HG03571 (cell line): ENCODE data around the gene POLR2H.

Experiments
- ATAC-seq: cut with Tn5 transposase; IDR thresholded peaks from one replicate; pipeline ENCODE4 v1.9.1; 2021; ENCODE audit not compliant: unreplicated experiment

Gene POLR2H

DNA sequence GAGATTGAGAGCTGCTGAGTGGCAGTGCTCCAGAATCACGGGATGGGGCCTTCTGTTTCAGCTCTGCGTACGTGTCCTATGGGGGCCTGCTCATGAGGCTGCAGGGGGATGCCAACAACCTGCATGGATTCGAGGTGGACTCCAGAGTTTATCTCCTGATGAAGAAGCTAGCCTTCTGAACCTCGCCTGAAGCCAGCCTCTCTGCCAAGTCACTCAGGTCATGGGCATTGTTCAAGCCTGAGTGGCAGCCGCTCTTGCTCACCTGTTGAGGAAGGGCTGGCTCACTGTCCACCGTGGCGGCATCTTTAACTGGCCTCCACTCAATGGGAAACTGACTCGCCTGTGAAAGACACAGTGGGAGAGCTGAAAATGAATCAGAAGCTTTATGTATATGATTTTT, 6.6 kb downstream of the POLR2H start:
- no peak for ATAC-seq

DNA sequence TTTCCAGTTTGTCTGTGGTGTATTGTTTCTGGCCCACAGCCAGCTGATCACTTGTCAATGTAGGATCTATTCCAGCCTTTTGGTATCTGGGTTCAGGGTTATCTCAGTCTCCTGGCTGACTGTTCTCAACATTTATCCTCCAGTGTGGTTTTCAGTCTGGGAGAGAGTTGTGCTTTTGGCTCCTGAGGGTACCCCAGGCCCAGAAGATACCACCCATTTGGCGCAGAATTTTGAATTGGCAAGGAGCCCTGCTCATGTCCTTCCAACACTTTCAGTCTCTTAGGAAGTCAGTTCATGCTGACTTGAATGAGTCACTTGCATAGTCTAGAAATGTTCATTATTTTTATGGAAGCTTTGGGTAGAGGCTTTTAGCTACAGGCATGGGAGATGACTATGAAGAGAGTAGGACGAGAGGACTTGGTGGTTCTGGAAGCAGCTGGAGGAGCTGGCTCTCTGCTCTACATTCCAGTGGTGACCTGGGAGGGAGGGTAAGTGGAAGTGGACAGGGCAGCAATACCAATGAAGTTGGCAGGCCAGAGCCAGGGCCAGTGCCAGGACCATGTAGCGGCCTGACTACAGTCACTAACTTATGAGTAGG, 7.2 kb downstream of the POLR2H start:
- ATAC-seq, result no peak

DNA sequence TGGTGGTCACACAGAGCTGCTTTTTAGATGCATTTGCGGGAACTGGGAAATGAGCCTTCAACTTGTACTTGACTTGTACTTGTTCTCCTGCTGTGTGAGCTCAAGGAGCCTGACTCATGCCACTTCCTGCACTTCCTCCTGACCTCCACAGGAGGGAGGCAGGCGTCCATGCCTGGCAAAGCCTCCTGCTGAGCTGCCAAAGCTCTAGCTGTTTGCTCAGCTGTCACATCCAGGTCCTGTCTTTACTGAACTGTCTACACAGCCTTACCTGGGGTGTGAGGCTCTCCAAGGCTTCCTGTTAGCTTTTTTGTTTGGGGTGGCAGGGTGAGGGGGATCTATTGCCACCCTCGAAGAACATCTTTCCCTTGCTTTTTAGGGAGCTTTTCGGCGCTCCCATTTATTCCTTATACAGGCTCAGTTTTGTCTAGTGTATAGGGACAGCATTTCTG, 10.1 kb downstream of the POLR2H start:
- ATAC-seq, result peak; percentile 76

GRCh38 chr3:184372296-184372821, 10.8 kb downstream of the POLR2H start:
- no peak for ATAC-seq

- ATAC-seq, result no peak
These were observed 11.4 kb downstream of the POLR2H start for GRCh38 chr3:184372911-184373310.

- ATAC-seq, result no peak
These were observed 11.9 kb downstream of the POLR2H start for GRCh38 chr3:184373422-184373821.

DNA sequence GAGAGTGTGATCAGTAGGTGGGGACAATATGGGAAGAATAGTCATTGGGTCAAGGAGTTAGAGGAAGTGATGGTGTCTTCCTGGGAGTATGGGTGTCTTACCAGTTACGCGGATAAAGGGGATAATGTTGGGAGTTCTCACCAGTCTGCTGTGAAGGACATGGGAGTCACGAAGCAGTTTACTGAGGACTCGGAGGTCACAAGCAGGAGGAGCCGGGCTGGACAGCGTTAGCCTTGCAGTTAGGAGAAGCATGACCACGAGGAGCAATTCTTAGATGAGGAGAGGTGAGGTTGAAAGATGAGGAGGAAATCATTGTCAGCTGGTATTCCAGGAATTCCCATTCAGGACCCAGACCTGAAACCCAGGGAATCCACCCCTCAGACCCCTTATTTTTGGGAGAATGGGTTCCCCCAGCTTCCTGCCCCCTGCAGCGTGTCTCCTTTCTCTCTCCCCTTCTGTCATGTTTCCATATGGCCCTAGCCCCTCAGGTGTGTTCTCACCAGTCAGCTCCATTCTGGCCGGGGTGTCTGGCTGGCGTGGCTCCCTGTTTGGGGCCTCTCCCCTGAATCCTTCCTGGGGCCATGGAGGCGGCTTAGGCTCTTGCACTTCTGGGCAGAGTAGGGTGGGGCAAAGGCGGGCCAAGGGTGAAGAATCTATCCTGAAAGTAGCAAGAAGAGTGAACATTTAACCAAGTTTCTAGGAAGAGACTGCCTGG, 14.4 kb downstream of the POLR2H start:
- no peak for ATAC-seq

DNA sequence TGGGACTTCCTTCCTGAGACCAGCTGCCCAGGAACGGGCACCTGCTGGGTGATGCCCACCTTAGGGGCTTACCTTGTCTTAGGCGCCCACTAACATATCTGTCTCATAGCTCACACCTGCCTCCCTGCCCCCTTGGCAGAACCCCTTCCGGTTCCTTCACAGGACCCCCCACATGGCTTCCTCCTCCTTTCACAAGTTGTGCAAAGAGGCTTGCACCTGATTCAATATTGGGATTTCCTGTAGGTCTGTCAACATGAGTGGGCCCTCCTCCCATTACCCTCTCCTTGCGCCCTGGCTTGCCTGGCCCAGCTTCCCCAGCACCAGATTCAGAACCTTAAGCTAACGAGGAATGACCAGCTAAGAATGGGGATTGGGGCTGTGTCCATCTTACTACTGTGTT, 15.9 kb downstream of the POLR2H start:
- ATAC-seq, result no peak

DNA sequence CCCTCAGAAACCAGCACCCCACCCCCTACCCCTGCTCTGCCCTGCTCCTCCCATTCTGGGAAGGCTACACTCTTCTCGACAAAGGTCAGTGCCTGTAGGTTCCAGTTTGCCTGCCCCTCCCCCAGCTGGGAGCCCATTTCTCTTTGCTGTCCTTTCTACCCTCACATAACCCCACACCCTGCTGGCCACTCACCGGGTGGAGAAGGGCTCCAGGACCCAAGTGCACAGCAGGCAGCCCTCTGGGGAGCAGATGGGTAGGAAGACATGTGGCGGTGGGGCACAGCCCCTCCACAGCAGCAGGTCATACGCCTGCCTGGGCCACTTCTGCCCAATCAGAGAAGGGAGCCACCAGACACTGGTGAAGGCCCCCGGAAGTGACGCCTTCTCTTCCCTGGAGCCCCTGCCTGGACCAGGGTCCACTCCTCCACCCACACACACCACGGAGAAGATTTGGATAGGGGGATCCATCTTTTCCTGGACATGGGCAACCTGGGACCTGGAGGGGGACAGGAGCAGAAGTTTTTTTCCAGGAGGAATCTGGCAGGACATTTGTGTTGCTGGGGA, 16.5 kb downstream of the POLR2H start, which contains the start of gene THPO:
TSS of gene THPO (minus strand) at position 326 of the 564 bp plus-strand sequence. CDS start 1,948 bp downstream, outside the sequence.
- ATAC-seq, result no peak

GRCh38 chr3:184378651-184379357, 17.3 kb downstream of the POLR2H start:
- ATAC-seq, result no peak

- no peak for ATAC-seq
These were observed 18.1 kb downstream of the POLR2H start, which contains the start of gene CHRD for GRCh38 chr3:184379358-184380184. Gene CHRD (plus strand): TSS chr3:184380054. CDS start chr3:184380319, 265 bp downstream.

DNA sequence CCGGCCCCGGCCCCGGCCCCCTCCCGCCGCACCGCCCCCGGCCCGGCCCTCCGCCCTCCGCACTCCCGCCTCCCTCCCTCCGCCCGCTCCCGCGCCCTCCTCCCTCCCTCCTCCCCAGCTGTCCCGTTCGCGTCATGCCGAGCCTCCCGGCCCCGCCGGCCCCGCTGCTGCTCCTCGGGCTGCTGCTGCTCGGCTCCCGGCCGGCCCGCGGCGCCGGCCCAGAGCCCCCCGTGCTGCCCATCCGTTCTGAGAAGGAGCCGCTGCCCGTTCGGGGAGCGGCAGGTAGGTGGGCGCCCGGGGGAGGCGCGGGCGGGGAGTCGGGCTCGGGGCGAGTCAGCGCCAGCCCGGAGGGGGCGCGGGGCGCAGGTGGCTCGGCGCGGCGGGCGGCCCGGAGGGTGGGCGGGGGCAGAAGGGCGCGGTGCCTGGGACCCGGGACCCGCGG, 18.7 kb downstream of the POLR2H start:
- ATAC-seq, result no peak

- ATAC-seq, result no peak
These were observed 19.2 kb downstream of the POLR2H start for GRCh38 chr3:184380627-184381260.

GRCh38 chr3:184381261-184382224, 20.0 kb downstream of the POLR2H start:
- ATAC-seq, result no peak

GRCh38 chr3:184382326-184383032, 21.0 kb downstream of the POLR2H start:
- no peak for ATAC-seq

DNA sequence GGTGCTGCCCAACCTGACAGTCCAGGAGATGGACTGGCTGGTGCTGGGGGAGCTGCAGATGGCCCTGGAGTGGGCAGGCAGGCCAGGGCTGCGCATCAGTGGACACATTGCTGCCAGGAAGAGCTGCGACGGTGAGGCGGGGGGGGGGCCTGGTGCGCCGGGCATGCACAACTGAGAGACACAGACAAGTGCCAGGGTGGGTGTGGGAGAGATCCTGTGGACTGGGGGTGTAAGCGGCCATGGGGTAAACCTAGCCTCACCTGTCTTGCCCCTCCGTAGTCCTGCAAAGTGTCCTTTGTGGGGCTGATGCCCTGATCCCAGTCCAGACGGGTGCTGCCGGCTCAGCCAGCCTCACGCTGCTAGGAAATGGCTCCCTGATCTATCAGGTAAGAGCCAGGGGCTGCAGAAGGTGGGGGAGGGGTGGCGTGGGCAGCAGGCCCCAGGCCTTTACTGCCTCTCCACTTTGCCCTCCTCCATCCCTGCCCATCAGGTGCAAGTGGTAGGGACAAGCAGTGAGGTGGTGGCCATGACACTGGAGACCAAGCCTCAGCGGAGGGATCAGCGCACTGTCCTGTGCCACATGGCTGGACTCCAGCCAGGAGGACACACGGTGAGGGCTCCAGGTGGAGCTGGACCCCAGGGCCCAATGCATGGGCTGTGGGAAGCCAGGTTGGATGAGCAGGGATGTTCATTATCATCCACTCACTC, 21.7 kb downstream of the POLR2H start:
- ATAC-seq, result no peak

- ATAC-seq, result no peak
These were observed 22.8 kb downstream of the POLR2H start for GRCh38 chr3:184384342-184384741.
